GM23338 (cell line): ENCODE measurements around the gene STK4. TPM values are rescaled to one million over a fixed set of nuclear protein-coding genes. Genes with fewer than 3 reads are reported as not detected.

ENCODE experiments used
- ATAC-seq: fragments of 200-7000 bp; cut with Tn5 transposase; 3 replicates; pipeline ENCODE4 v1.9.1; 2020
- DNase-seq: peaks from one replicate; pipeline ENCODE4 v3.0.0-alpha.2; 2015; ENCODE audit warnings: low spot score
- H2AFZ ChIP-seq: fragments of 200-600 bp; sonication (generic); 2 replicates; pipeline ENCODE4 v1.8.0; 2016; ENCODE audit warnings: antibody characterized with exemption, mild to moderate bottlenecking, moderate library complexity
- H3F3A ChIP-seq: fragments of 200-600 bp; sonication (generic); replicated peaks from 2 replicates; pipeline ENCODE4 v1.8.0; 2017; ENCODE audit warnings: antibody characterized with exemption, mixed run types, low read depth
- H3K27ac ChIP-seq: fragments of 200-600 bp; sonication (generic); 2 replicates; pipeline ENCODE4 v1.6.1; 2016; ENCODE audit warnings: low read depth
- H3K27me3 ChIP-seq: fragments of 200-600 bp; sonication (generic); 2 replicates; pipeline ENCODE4 v1.8.0; 2016; ENCODE audit warnings: mild to moderate bottlenecking, mixed run types, moderate library complexity; ENCODE audit not compliant: insufficient read depth
- H3K36me3 ChIP-seq: fragments of 200-600 bp; sonication (generic); 2 replicates; pipeline ENCODE4 v1.8.0; 2016; ENCODE audit warnings: mild to moderate bottlenecking; ENCODE audit not compliant: insufficient read depth
- H3K4me1 ChIP-seq: fragments of 200-600 bp; sonication (generic); 2 replicates; pipeline ENCODE4 v1.8.0; 2016; ENCODE audit warnings: mild to moderate bottlenecking, moderate library complexity; ENCODE audit not compliant: insufficient read depth
- H3K4me2 ChIP-seq: fragments of 200-600 bp; sonication (generic); 2 replicates; pipeline ENCODE4 v1.7.1; 2017; ENCODE audit warnings: mixed run types
- H3K4me3 ChIP-seq: fragments of 200-600 bp; sonication (generic); 2 replicates; pipeline ENCODE4 v1.6.1; 2016; ENCODE audit warnings: mixed run types
- H3K79me2 ChIP-seq: fragments of 200-600 bp; sonication (generic); replicated peaks from 2 replicates; pipeline ENCODE4 v1.8.0; 2017; ENCODE audit warnings: mild to moderate bottlenecking; ENCODE audit not compliant: insufficient read depth
- H3K9me2 ChIP-seq: fragments of 200-600 bp; sonication (generic); 2 replicates; pipeline ENCODE4 v1.8.0; 2017; ENCODE audit not compliant: insufficient read depth
- H4K20me1 ChIP-seq: fragments of 200-600 bp; sonication (generic); replicated peaks from 2 replicates; pipeline ENCODE4 v1.8.0; 2017; ENCODE audit warnings: mild to moderate bottlenecking; ENCODE audit not compliant: insufficient read depth
- H3K27ac Mint-ChIP-seq: 2 replicates; pipeline ENCODE4 v1.8.0; 2020; ENCODE audit warnings: inconsistent platforms, mild to moderate bottlenecking, moderate library complexity, mixed read lengths
- H3K27me3 Mint-ChIP-seq: 3 replicates; pipeline ENCODE4 v1.8.0; 2022; ENCODE audit warnings: low read depth, mild to moderate bottlenecking, moderate library complexity, mixed read lengths, inconsistent platforms; ENCODE audit not compliant: insufficient read depth, poor library complexity
- H3K36me3 Mint-ChIP-seq: 3 replicates; pipeline ENCODE4 v1.8.0; 2021; ENCODE audit warnings: low read depth, mild to moderate bottlenecking, inconsistent platforms, moderate library complexity, mixed read lengths
- H3K4me1 Mint-ChIP-seq: 3 replicates; pipeline ENCODE4 v1.8.0; 2020; ENCODE audit warnings: mild to moderate bottlenecking, inconsistent platforms, mixed read lengths
- H3K4me3 Mint-ChIP-seq: 3 replicates; pipeline ENCODE4 v1.8.0; 2021; ENCODE audit warnings: moderate library complexity, mild to moderate bottlenecking, inconsistent platforms, mixed read lengths
- H3K9me3 Mint-ChIP-seq: 3 replicates; pipeline ENCODE4 v1.8.0; 2020; ENCODE audit warnings: moderate library complexity, mild to moderate bottlenecking, inconsistent platforms, mixed read lengths
- CREB1 ChIP-seq: fragments of 250-450 bp; sonication (Bioruptor Pico); IDR thresholded peaks from 2 replicates; pipeline ENCODE4 v1.5.0; 2020; ENCODE audit warnings: low read depth, mild to moderate bottlenecking, moderate library complexity
- EZH2 ChIP-seq: fragments of 200-600 bp; sonication (generic); IDR thresholded peaks from one replicate; pipeline ENCODE4 v1.8.0; 2017; ENCODE audit warnings: antibody characterized with exemption, mild to moderate bottlenecking, low read depth; ENCODE audit not compliant: unreplicated experiment
- EZH2phosphoT487 ChIP-seq: fragments of 200-600 bp; sonication (generic); IDR thresholded peaks from one replicate; pipeline ENCODE4 v1.8.1; 2018; ENCODE audit warnings: antibody characterized with exemption; ENCODE audit not compliant: unreplicated experiment
- JUNB ChIP-seq: IDR thresholded peaks from one replicate; pipeline ENCODE4 v1.6.1; 2016; ENCODE audit warnings: antibody characterized with exemption; ENCODE audit not compliant: unreplicated experiment
- STAT1 ChIP-seq: IDR thresholded peaks from one replicate; pipeline ENCODE4 v1.6.1; 2016; ENCODE audit warnings: antibody characterized with exemption; ENCODE audit not compliant: unreplicated experiment
- ZNF114 ChIP-seq: fragments of 250-450 bp; sonication (Bioruptor Pico); IDR thresholded peaks from 2 replicates; pipeline ENCODE4 v1.5.0; 2020; ENCODE audit warnings: mild to moderate bottlenecking, moderate library complexity
- ZNF331 ChIP-seq: fragments of 250-450 bp; sonication (Bioruptor Pico); IDR thresholded peaks from 2 replicates; pipeline ENCODE4 v1.5.0; 2020; ENCODE audit warnings: low read depth, mild to moderate bottlenecking, moderate library complexity
- polyA plus RNA-seq: library from polyadenylated mRNA; unstranded; fragments of >200 nt; fragmentation: Nextera tagmentation; extraction: Ambion mirVana; gene quantifications from 2 replicates; pipeline ENCODE4 v1.2.1, GENCODE V29; 2016
- total RNA-seq: library from RNA; depleted of rRNA; stranded (reverse); fragments of >200 nt; shearing (Covaris generic); gene quantifications from 2 replicates; pipeline ENCODE4 v1.2.3, GENCODE V29; 2014
- TF ChIP-seq, protein P1 (sequence below): fragments of 250-450 bp; sonication (Bioruptor Pico); IDR thresholded peaks from 2 replicates; pipeline ENCODE4 v1.5.0; 2020; ENCODE audit warnings: mild to moderate bottlenecking, moderate library complexity

The STK4 gene
- total and polyA plus RNA-seq, 2 experiments from 2014 or later: 37.7 to 58.7 TPM

DNA sequence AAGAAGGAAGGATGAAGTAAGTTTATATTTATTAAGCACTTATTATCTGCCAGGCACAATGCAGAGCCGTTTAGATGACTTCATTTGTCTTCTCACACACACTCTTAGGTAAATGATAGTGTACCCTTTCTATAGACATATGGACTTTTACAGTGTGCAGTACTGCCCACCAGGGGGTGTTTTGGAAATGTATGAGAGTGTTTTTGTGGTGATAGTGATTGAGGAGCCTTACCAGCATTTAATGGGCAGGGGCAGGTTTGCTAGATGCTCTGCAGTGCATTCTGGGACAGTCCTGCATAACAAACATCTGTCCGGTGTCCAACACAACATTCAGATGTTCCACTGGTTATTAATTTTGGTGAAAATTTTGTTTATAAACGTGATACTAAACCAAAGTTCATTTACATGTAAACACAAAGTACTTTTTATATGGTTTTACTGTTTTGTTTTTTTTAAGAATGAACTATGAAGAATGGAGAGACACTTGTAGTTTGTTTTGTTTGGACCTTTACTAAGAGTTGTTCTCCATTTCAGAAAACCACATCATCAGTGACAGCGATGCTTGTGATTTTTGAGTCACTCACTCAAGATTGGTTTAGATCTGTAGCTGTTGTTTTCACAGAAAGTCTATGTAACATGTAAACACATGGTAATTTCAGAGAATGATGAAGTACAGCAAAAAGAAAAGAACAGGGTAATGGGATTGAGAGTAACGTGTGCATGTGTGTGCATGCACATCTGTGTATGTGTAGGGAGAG is 114.7 kb downstream of the STK4 start (continued):
- TF ChIP-seq, protein P1, sequence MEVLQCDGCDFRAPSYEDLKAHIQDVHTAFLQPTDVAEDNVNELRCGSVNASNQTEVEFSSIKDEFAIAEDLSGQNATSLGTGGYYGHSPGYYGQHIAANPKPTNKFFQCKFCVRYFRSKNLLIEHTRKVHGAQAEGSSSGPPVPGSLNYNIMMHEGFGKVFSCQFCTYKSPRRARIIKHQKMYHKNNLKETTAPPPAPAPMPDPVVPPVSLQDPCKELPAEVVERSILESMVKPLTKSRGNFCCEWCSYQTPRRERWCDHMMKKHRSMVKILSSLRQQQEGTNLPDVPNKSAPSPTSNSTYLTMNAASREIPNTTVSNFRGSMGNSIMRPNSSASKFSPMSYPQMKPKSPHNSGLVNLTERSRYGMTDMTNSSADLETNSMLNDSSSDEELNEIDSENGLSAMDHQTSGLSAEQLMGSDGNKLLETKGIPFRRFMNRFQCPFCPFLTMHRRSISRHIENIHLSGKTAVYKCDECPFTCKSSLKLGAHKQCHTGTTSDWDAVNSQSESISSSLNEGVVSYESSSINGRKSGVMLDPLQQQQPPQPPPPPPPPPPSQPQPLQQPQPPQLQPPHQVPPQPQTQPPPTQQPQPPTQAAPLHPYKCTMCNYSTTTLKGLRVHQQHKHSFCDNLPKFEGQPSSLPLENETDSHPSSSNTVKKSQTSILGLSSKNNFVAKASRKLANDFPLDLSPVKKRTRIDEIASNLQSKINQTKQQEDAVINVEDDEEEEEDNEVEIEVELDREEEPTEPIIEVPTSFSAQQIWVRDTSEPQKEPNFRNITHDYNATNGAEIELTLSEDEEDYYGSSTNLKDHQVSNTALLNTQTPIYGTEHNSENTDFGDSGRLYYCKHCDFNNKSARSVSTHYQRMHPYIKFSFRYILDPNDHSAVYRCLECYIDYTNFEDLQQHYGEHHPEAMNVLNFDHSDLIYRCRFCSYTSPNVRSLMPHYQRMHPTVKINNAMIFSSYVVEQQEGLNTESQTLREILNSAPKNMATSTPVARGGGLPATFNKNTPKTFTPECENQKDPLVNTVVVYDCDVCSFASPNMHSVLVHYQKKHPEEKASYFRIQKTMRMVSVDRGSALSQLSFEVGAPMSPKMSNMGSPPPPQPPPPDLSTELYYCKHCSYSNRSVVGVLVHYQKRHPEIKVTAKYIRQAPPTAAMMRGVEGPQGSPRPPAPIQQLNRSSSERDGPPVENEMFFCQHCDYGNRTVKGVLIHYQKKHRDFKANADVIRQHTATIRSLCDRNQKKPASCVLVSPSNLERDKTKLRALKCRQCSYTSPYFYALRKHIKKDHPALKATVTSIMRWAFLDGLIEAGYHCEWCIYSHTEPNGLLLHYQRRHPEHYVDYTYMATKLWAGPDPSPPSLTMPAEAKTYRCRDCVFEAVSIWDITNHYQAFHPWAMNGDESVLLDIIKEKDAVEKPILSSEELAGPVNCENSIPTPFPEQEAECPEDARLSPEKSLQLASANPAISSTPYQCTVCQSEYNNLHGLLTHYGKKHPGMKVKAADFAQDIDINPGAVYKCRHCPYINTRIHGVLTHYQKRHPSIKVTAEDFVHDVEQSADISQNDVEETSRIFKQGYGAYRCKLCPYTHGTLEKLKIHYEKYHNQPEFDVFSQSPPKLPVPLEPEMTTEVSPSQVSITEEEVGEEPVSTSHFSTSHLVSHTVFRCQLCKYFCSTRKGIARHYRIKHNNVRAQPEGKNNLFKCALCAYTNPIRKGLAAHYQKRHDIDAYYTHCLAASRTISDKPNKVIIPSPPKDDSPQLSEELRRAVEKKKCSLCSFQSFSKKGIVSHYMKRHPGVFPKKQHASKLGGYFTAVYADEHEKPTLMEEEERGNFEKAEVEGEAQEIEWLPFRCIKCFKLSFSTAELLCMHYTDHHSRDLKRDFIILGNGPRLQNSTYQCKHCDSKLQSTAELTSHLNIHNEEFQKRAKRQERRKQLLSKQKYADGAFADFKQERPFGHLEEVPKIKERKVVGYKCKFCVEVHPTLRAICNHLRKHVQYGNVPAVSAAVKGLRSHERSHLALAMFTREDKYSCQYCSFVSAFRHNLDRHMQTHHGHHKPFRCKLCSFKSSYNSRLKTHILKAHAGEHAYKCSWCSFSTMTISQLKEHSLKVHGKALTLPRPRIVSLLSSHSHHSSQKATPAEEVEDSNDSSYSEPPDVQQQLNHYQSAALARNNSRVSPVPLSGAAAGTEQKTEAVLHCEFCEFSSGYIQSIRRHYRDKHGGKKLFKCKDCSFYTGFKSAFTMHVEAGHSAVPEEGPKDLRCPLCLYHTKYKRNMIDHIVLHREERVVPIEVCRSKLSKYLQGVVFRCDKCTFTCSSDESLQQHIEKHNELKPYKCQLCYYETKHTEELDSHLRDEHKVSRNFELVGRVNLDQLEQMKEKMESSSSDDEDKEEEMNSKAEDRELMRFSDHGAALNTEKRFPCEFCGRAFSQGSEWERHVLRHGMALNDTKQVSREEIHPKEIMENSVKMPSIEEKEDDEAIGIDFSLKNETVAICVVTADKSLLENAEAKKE (CRISPR knock-in tag): no peak

DNA sequence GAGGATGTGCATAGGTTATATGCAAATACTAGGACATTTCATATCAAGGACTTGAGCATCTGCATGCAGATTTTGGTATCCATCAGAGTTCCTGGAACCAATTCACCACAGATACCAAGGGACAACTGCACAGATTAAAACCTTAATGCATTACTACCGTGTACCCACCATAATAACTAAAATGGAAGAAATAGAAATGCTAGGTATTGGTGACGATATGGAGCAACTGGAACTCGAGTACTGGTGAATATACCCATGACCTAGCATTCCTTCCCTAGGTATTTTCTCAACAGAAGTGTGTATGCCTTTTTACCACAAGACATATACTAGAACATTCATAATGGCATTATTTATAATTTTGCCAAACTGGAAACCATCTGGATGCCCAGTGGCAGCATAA is 116.2 kb downstream of the STK4 start:
- no peaks in the 10 kb centered on the region for H3F3A ChIP-seq
- no peaks in the 10 kb centered on the region for H3K27me3 ChIP-seq
- no peak overlapping the region for H3K27ac ChIP-seq
- peaks cover 8% of the 10 kb centered on the region; the same call in 2 of the 3 replicates for H3K9me3 Mint-ChIP-seq
- DNase-seq (no peak), ATAC-seq (no peak)
- no peaks in the 10 kb centered on the region for H3K79me2 ChIP-seq
- H2AFZ ChIP-seq: no peak overlapping the region
- no peaks in the 10 kb centered on the region for H3K4me1 ChIP-seq
- H3K36me3 Mint-ChIP-seq: peaks cover 37% of the 10 kb centered on the region
- no peak overlapping the region for H3K4me2 ChIP-seq
- H3K4me1 Mint-ChIP-seq: peaks cover 2% of the 10 kb centered on the region
- H3K27me3 Mint-ChIP-seq: peaks cover 2% of the 10 kb centered on the region
- no peaks in the 10 kb centered on the region; the same call in none of the 2 replicates for H3K36me3 ChIP-seq
- no peaks in the 10 kb centered on the region for H4K20me1 ChIP-seq
- no peak overlapping the region for H3K4me3 Mint-ChIP-seq
- no peak overlapping the region for H3K4me3 ChIP-seq
- H3K27ac Mint-ChIP-seq: no peak overlapping the region
- H3K9me2 ChIP-seq: no peaks in the 10 kb centered on the region; the same call in 1 of the 2 replicates
- TF ChIP-seq ZNF331 (CRISPR knock-in tag) (no peak), CREB1 (CRISPR knock-in tag) (no peak), EZH2phosphoT487 (no peak), JUNB (no peak), EZH2 (no peak), STAT1 (no peak), ZNF114 (CRISPR knock-in tag) (no peak)
- TF ChIP-seq, protein P1 (CRISPR knock-in tag): no peak
